ENCODE results near the gene TMEM98. TPM values are rescaled to one million over a fixed set of nuclear protein-coding genes. Genes with fewer than 3 reads are reported as not detected.

Gene TMEM98
- total RNA-seq, result 32.1 TPM

GRCh38 chr17:32927724-32928585, at the start of gene TMEM98:
Gene TMEM98 (plus strand): TSS chr17:32928153. CDS start chr17:32931529, 3,376 bp downstream.

Other genes with a start within 250 kb of the TMEM98 start
- gene MYO1D, start 51.0 kb upstream of the TMEM98 start, total RNA-seq, result 51.2 TPM
- not detected for gene SPACA3, start 63.7 kb downstream of the TMEM98 start, total RNA-seq

All from diencephalon (tissue), 1 donor.